Psoas muscle (tissue), 8 donors: ENCODE data around the gene CIPC. TPM values are rescaled to one million over a fixed set of nuclear protein-coding genes. Genes with fewer than 3 reads are reported as not detected.

Experiments used
- ATAC-seq, 4 donors: fragments of 200-7000 bp; cut with Tn5 transposase; one replicate each; pipeline ENCODE4 v1.9.1; 2020; ENCODE audit warnings: moderate library complexity in 3 of 4, mild to moderate bottlenecking in 2 of 4
- DNase-seq, 2 donors: peaks; one replicate each; pipeline ENCODE4 v3.0.0-alpha.2; 2020
- H3K27ac ChIP-seq: fragments of 200-600 bp; one replicate; pipeline ENCODE4 v1.8.0; 2022
- H3K27me3 ChIP-seq, 3 donors: fragments of 200-600 bp in 1 of 3; one replicate each; pipeline versions ENCODE4 v1.6.1 to v1.8.0; 2013 to 2022; ENCODE audit warnings: low read length in 2 of 3, mild to moderate bottlenecking in 2 of 3, moderate library complexity in 1 of 3; ENCODE audit not compliant: insufficient read depth in 3 of 3
- H3K36me3 ChIP-seq, 2 donors: fragments of 200-600 bp in 1 of 2; one replicate each; pipeline versions ENCODE4 v1.6.1 to v1.8.0; 2013 to 2022; ENCODE audit warnings: low read depth in 1 of 2, mild to moderate bottlenecking in 1 of 2, moderate library complexity in 1 of 2; ENCODE audit not compliant: insufficient read depth in 1 of 2
- H3K4me1 ChIP-seq: fragments of 200-600 bp; one replicate; pipeline ENCODE4 v1.8.0; 2022
- H3K4me3 ChIP-seq: fragments of 200-600 bp; one replicate; pipeline ENCODE4 v1.8.0; 2022; ENCODE audit warnings: mild to moderate bottlenecking
- H3K9me3 ChIP-seq: fragments of 200-600 bp; one replicate; pipeline ENCODE4 v1.8.0; 2022
- CTCF ChIP-seq: fragments of 200-600 bp; IDR thresholded peaks from one replicate; pipeline ENCODE4 v1.8.0; 2022; ENCODE audit warnings: antibody characterized with exemption
- WGBS, 3 donors: extraction: QIAGEN DNeasy Blood & Tissue Kit; methylation state at CpG; one replicate each; pipeline versions ENCODE4 v1.1.6 to v1.1.7; 2013; 5-methylcytosine and 5-hydroxymethylcytosine counted together
- intact Hi-C, 2 donors: fragments of 100-400 bp; cut with DNase I; formaldehyde crosslinking; loops; one replicate each; pipeline versions ENCODE4 v1.11.0 to v1.14.2; 2022
- polyA plus RNA-seq, 3 donors: library from polyadenylated mRNA; stranded (reverse); fragments of 200-250 nt; gene quantifications; one replicate each; pipeline ENCODE4 v1.2.3, GENCODE V29; 2013
- total RNA-seq, 4 donors: library from RNA; stranded (reverse); fragmentation: NEBNext Ultra II Directional in 2 of 4; extraction: Animal tissue kit (Norgen Biotek cat#: 25700) in 2 of 4; gene quantifications; one replicate each; pipeline versions ENCODE4 v1.2.1 to v1.2.4, GENCODE V29; 2021 to 2023
- donor health status: healthy with polysubstance abuse.
- donor health status: DM: no; HTN: no; CAD: no; lungs with moderate emphysema.
- donor health status: Bipolar disorder and iron deficiency.
- donor health status: healthy.
- donor health status: DM: yes; HTN: yes; CAD: no.
- donor health status: DM: no; HTN: no; CAD: no.
- donor health status: DM: no; HTN: no; CAD: no.
- donor health status: DM: yes; HTN: yes; CAD: no.

The CIPC gene
- total and polyA plus RNA-seq, 7 donors: 23.1 to 133 (median 101) TPM

- no peak for ATAC-seq
- H3K27ac ChIP-seq: peak overlapping the region; percentile 98
Measured at GRCh38 chr14:77102154-77102553, 4.1 kb downstream of the CIPC start.

GRCh38 chr14:77103475-77103874, 5.4 kb downstream of the CIPC start:
- ATAC-seq: peak; percentile 31 to 74 (median 60)
- Histone ChIP-seq H3K27me3 (no peaks in the 10 kb centered on the region), H3K27ac (peak overlapping the region; percentile 98), H3K4me1 (peaks cover 81% of the 10 kb centered on the region), H3K4me3 (no peak overlapping the region), H3K9me3 (no peaks in the 10 kb centered on the region), H3K36me3 (peaks cover 0 to 30% of the 10 kb centered on the region in 2 donors)
- no peak for TF ChIP-seq CTCF
- intact Hi-C loops: no loop called here
- no peak for DNase-seq

More at GRCh38 chr14:77102154-77102553, 4.1 kb downstream of the CIPC start:
- Histone ChIP-seq H3K9me3 (no peaks in the 10 kb centered on the region), H3K36me3 (peaks cover 0 to 17% of the 10 kb centered on the region in 2 donors), H3K27me3 (no peaks in the 10 kb centered on the region), H3K4me1 (peaks cover 72% of the 10 kb centered on the region), H3K4me3 (no peak overlapping the region)
- WGBS, 3 donors: 42 to 57% (median 47%) methylated on average over 4 of the region's 4 CpGs
- intact Hi-C loops: no loop called here
- TF ChIP-seq CTCF: no peak
- DNase-seq: no peak

- 56 to 64% (median 60%) methylated on average over 6 of the region's 6 CpGs for WGBS, 3 donors
- Histone ChIP-seq H3K4me3 (peak overlapping the region; percentile 37), H3K4me1 (peaks cover 86% of the 10 kb centered on the region), H3K27me3 (no peaks in the 10 kb centered on the region), H3K27ac (peak overlapping the region; percentile 98), H3K36me3 (peaks cover 0 to 35% of the 10 kb centered on the region in 2 donors), H3K9me3 (no peaks in the 10 kb centered on the region)
- TF ChIP-seq CTCF: no peak
- intact Hi-C loops: no loop called here
- no peak for ATAC-seq
- no peak for DNase-seq
Measured at GRCh38 chr14:77103951-77104350, 5.9 kb downstream of the CIPC start.

- Histone ChIP-seq H3K4me3 (peak overlapping the region; percentile 37), H3K4me1 (peaks cover 86% of the 10 kb centered on the region), H3K27me3 (no peaks in the 10 kb centered on the region), H3K36me3 (peaks cover 0 to 39% of the 10 kb centered on the region in 2 donors), H3K27ac (peak overlapping the region; percentile 98), H3K9me3 (no peaks in the 10 kb centered on the region)
- intact Hi-C loops: no loop called here
- no peak for DNase-seq
- 31 to 63% (median 39%) methylated on average over 3 of the region's 3 CpGs for WGBS, 3 donors
- ATAC-seq: no peak
- no peak for TF ChIP-seq CTCF
Measured at GRCh38 chr14:77104393-77104792, 6.3 kb downstream of the CIPC start.
